AG09309 (cell line): ENCODE results near the gene TMBIM1.

Source experiments
- DNase-seq: peaks from one replicate; pipeline ENCODE4 v3.0.0-alpha.2; 2010; ENCODE audit warnings: low read depth
- H3K4me3 ChIP-seq: 2 replicates; pipeline ENCODE4 v1.5.1; 2011; ENCODE audit warnings: mild to moderate bottlenecking, low read depth, low read length, moderate library complexity; ENCODE audit not compliant: control insufficient read depth
- TF ChIP-seq, protein P1 (sequence below): IDR thresholded peaks from 2 replicates; pipeline ENCODE4 v1.5.1; 2011; ENCODE audit warnings: mild to moderate bottlenecking, low read depth, low read length, inconsistent platforms; ENCODE audit not compliant: insufficient read depth, control insufficient read depth; ENCODE audit errors: missing control alignments

The TMBIM1 gene

DNA sequence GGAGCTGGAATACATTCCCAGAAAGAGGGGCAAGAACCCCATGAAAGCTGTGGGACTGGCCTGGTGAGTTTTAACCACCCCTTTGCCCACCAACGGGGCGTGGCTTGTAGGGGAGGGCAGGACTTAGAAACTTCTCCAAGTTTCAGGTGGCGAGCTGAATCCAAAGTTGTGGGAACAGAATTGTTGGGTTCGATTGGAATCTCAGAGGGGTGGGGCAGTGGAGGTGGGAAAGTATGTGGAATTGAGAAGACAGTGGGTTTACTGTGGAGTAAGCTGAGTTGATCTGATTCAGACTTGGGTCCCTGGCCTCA, 20.9 kb downstream of the TMBIM1 start:
- TF ChIP-seq, protein P1, sequence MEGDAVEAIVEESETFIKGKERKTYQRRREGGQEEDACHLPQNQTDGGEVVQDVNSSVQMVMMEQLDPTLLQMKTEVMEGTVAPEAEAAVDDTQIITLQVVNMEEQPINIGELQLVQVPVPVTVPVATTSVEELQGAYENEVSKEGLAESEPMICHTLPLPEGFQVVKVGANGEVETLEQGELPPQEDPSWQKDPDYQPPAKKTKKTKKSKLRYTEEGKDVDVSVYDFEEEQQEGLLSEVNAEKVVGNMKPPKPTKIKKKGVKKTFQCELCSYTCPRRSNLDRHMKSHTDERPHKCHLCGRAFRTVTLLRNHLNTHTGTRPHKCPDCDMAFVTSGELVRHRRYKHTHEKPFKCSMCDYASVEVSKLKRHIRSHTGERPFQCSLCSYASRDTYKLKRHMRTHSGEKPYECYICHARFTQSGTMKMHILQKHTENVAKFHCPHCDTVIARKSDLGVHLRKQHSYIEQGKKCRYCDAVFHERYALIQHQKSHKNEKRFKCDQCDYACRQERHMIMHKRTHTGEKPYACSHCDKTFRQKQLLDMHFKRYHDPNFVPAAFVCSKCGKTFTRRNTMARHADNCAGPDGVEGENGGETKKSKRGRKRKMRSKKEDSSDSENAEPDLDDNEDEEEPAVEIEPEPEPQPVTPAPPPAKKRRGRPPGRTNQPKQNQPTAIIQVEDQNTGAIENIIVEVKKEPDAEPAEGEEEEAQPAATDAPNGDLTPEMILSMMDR, result no peak
- DNase-seq, result no peak
- peak overlapping the region; percentile 87 for H3K4me3 ChIP-seq

DNA sequence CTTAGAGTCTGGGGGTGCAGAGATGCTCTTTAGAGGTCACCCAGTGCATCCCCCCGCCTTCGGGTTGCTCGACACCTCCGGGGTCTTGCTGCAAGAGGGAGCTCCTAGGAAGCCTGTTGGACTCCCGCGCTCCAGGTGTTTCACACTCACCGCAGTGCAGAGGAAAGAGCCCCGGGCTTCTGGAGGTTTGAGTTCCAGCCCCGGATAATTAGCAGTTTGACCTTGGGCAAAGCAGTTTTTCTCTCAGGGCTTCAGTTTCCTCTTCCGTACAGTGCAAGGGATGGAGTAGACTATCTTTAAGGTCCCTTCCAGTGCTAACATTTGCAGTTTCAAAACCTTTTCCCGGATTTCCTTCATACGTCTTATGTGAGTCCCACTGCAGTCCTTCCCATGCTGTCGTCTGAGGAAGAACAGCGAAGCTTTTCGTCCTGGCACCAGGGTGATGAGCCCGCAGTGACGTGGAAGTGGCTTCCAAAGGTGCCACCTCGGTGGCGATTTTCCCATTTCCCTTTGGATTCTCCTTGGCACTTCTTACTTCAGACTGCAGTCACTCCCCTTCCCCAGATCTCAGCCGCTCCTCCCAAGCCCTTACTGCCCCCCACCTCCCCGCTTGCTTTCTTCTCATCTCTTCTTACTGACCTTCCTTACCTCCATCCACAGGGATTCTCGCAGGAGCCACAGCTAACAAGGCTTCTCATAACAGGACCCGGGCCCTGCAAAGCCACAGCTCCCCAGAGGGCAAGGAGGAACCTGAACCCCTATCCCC, 21.4 kb downstream of the TMBIM1 start:
- H3K4me3 ChIP-seq, result peak overlapping the region; percentile 87
- DNase-seq, result no peak
- TF ChIP-seq, protein P1, result no peak

DNA sequence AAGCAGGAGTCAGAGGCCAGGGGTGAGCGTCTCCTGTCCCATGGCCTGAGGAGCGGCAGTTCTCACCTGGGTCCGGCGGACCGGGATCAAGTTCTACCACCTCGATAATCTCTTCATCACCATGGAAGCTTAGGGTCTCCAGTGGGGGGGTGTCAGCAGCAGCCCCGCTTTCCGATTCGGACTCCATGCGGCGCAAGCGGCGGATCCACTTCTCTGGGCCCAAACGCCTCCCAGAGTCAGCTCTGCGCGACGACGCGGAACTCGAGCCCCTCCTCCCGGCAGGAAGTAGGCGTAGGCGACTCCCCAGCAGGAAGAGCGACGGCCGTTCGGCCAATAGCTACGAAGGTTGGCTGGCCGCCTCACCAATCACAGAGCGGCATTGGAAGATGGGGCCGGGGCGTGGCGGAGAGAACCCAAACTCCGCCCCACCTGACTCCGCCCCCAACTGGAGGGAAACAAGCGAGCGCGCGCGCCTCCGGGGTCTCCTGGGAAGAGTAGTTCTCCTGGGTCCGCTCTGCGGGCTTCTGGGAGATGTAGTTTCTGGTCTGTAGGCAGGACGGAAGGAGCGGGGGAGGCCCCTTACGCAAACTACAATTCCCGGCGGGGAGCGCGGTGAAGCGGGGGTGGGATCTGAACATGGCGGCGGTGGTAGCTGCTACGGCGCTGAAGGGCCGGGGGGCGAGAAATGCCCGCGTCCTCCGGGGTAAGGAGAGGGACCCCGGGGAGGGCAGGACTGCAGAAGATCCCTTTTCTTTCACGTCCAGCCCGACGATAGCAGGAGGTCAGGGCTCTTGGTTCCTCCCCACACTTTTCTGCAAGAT, 22.2 kb downstream of the TMBIM1 start, which contains the start of the genes AAMP and PNKD:
TSS of gene AAMP (minus strand) at position 238 of the 821 bp plus-strand sequence. CDS start at position 187, 51 bp downstream.
TSS of gene PNKD (plus strand) at position 620 of the 821 bp plus-strand sequence. CDS start at position 637, 17 bp downstream.
- TF ChIP-seq, protein P1, result no peak
- peak; percentile 97 for DNase-seq
- peak within 1 kb of the TSS; percentile 87 for H3K4me3 ChIP-seq

DNA sequence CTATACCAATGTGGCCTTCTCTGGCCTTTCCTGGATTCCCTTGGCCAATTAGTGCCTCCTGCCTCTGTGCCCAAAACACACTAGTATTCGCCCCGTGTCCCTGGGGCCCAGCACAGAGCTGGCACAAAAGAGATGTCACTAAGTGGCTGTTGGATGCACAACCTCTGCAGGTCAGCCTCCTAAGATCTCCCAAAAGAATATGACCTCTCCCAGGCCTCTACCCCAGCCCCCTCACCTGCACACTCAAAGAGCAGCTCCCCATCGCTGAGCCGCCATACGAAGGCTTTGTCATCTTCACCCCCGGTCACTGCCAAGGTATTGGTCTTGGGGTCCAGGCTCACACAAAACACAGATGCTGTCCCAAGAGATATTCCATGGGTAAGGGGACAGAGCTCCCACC, 25.0 kb downstream of the TMBIM1 start:
- no peak for DNase-seq
- no peak overlapping the region for H3K4me3 ChIP-seq
- TF ChIP-seq, protein P1, result no peak

DNA sequence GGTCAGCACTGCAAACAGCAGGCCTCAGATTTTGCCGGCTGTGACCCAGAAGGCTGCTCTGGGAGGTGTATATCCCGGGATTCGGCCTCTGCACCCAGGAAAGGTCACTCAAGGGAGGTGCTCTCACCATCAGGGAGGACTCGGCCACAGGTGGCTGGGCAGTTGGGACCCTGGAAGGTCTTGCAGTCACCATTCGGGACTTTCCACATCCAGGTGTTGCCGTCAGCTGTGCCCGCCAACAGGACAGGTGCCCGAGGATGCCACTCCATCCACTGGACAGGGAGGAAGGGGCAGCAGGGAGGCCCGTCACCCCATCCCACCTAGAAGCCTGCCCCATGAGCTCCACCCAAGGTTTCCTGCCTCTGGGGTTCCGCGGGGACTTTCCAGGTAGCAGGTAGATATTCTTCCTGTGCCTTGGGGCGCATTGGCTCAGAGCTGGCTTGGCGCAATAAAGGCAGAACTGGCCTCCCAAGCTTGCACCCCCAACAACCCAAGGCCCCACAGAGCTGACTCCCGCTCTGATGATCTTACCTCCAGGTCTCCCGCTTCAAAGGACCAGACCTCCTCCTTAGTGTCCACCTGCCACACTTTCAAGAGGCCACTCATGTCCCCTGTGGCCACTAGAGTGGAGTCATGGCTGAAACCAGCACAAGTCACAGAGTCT, 25.9 kb downstream of the TMBIM1 start:
- TF ChIP-seq, protein P1, result no peak
- DNase-seq, result no peak
- H3K4me3 ChIP-seq, result no peak overlapping the region

DNA sequence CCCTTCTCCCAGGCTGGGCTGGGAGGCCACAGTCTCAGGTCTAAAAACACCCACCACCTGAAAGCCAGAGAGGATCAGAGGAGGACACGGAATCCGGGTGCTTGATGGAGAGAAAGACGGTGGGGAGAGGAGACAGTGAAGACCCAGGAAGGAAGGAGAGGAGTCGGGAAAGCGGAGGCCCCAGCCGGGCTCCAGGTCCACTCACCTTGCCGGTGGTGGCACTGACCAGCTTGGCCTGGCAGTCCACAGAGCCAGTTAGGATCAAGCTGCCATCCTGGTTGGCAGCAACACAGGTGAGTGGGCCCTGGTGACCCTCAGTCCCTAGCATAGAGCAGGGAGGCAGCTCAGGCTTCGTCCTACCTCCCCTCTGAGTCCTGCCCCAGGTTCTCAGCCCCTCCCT, 26.7 kb downstream of the TMBIM1 start:
- DNase-seq, result no peak

More for the DNA sequence above, 26.7 kb downstream of the TMBIM1 start:
- TF ChIP-seq, protein P1, result no peak
- no peak overlapping the region for H3K4me3 ChIP-seq
